ENCODE results near the gene GLYR1.
"Not testable (repeated sequence)": the region's sequence is repeated elsewhere in the genome, so short reads cannot be mapped to it uniquely, and the experiment has no call there.

GLYR1 gene

GRCh38 chr16:4788489-4788889 lies 58.6 kb downstream of the GLYR1 start:
- no peak for DNase-seq (ENCODE audit: low read depth)

GRCh38 chr16:4787627-4788482 lies 59.2 kb downstream of the GLYR1 start, which contains the start of gene SEPTIN12:
Gene SEPTIN12 (minus strand): TSS chr16:4788345. CDS start chr16:4787645, 700 bp downstream.
- no peak for DNase-seq (ENCODE audit: low read depth)

- DNase-seq (ENCODE audit: low read depth) = no peak
Measured at GRCh38 chr16:4787068-4787467, 60.0 kb downstream of the GLYR1 start.

GRCh38 chr16:4785758-4786433 lies 61.2 kb downstream of the GLYR1 start:
- DNase-seq (ENCODE audit: low read depth) = no peak

GRCh38 chr16:4784444-4784987 lies 62.6 kb downstream of the GLYR1 start:
- DNase-seq (ENCODE audit: low read depth) = not testable (repeated sequence)

GRCh38 chr16:4783951-4784336 lies 63.1 kb downstream of the GLYR1 start:
- no peak for DNase-seq (ENCODE audit: low read depth)

- DNase-seq (ENCODE audit: low read depth) = no peak
Measured at GRCh38 chr16:4783251-4783950, 63.7 kb downstream of the GLYR1 start.

GRCh38 chr16:4780235-4780634 lies 66.9 kb downstream of the GLYR1 start:
- DNase-seq (ENCODE audit: low read depth) = no peak

- no peak for DNase-seq (ENCODE audit: low read depth)
Measured at GRCh38 chr16:4778050-4778392, 69.1 kb downstream of the GLYR1 start.

GRCh38 chr16:4777339-4778049 lies 69.6 kb downstream of the GLYR1 start:
- no peak for DNase-seq (ENCODE audit: low read depth)

- DNase-seq (ENCODE audit: low read depth) = no peak
Measured at GRCh38 chr16:4776141-4776705, 70.9 kb downstream of the GLYR1 start.

- DNase-seq (ENCODE audit: low read depth) = no peak
Measured at GRCh38 chr16:4775005-4775404, 72.1 kb downstream of the GLYR1 start.

GRCh38 chr16:4772351-4772750 lies 74.7 kb downstream of the GLYR1 start:
- DNase-seq (ENCODE audit: low read depth) = no peak

- no peak for DNase-seq (ENCODE audit: low read depth)
Measured at GRCh38 chr16:4771646-4772045, 75.4 kb downstream of the GLYR1 start.

- no peak for DNase-seq (ENCODE audit: low read depth)
Measured at GRCh38 chr16:4769306-4769638, 77.8 kb downstream of the GLYR1 start.

GRCh38 chr16:4768549-4769305 lies 78.4 kb downstream of the GLYR1 start:
- peak; percentile 70 for DNase-seq (ENCODE audit: low read depth)

GRCh38 chr16:4767872-4768548 lies 79.1 kb downstream of the GLYR1 start:
- DNase-seq (ENCODE audit: low read depth) = no peak

- DNase-seq (ENCODE audit: low read depth) = peak; percentile 90
Measured at GRCh38 chr16:4766875-4767628, 80.0 kb downstream of the GLYR1 start, which contains the start of gene ZNF500. Gene ZNF500 (minus strand): TSS chr16:4767162. CDS start chr16:4765978, 1,184 bp downstream.
